PFSK-1 (cell line): ENCODE measurements around the gene CD99.

Source experiments
- FOXP2 ChIP-seq: optimal IDR thresholded peaks from 2 replicates; pipeline ENCODE3; 2011; ENCODE audit warnings: borderline replicate concordance, control low read depth, inconsistent platforms; ENCODE audit not compliant: insufficient read depth; ENCODE audit errors: extremely low read length, extremely low read depth
- POLR2AphosphoS5 ChIP-seq: IDR thresholded peaks from 2 replicates; pipeline ENCODE4 v1.6.1; 2012; ENCODE audit warnings: low read depth, mild to moderate bottlenecking, control low read depth, low read length, moderate library complexity
- SIN3A ChIP-seq: IDR thresholded peaks from 2 replicates; pipeline ENCODE4 v1.6.1; 2012; ENCODE audit warnings: mild to moderate bottlenecking, low read length, moderate library complexity, borderline replicate concordance; ENCODE audit not compliant: insufficient read depth
- TAF1 ChIP-seq: IDR thresholded peaks from 2 replicates; pipeline ENCODE4 v1.6.1; 2012; ENCODE audit warnings: low read length, control low read depth, borderline replicate concordance; ENCODE audit not compliant: insufficient read depth
- TF ChIP-seq, protein P1 (sequence below), 2 experiments: IDR thresholded peaks; 2 replicates each; pipeline versions ENCODE4 v1.6.1 to v1.8.0; 2011 to 2012; ENCODE audit warnings: low read depth in 2 of 2, low read length in 2 of 2, control low read depth in 1 of 2, inconsistent platforms in 1 of 2, mild to moderate bottlenecking in 1 of 2, moderate library complexity in 1 of 2; ENCODE audit not compliant: insufficient read depth in 1 of 2

Gene CD99

DNA sequence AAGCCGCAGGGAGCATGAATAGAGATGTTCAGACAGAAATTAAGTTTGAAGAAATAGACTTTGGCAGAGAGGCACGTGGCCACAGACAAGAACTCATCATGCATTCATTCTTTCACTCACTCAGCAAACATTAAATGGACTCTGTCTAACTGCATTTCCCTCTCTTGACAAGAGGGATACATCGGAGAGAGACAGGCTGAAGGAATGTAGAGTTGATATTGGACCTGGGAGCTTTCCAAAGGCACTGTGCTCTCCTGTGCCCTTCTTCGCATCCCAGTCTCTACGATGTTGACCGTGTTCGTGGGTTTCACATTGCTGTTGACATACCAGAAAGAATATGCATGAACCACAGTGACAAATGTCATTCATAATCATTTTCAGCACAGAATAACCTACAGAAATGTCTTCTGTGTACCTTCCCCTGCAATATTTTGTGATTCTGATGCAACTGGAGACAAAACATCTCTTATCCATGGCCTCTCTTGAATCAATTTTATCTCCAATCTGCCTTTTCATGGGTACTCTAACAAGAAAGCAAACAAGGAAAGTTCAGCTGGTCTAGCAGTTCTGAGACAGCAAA, 34.7 kb upstream of the CD99 start:
- TF ChIP-seq, protein P1, sequence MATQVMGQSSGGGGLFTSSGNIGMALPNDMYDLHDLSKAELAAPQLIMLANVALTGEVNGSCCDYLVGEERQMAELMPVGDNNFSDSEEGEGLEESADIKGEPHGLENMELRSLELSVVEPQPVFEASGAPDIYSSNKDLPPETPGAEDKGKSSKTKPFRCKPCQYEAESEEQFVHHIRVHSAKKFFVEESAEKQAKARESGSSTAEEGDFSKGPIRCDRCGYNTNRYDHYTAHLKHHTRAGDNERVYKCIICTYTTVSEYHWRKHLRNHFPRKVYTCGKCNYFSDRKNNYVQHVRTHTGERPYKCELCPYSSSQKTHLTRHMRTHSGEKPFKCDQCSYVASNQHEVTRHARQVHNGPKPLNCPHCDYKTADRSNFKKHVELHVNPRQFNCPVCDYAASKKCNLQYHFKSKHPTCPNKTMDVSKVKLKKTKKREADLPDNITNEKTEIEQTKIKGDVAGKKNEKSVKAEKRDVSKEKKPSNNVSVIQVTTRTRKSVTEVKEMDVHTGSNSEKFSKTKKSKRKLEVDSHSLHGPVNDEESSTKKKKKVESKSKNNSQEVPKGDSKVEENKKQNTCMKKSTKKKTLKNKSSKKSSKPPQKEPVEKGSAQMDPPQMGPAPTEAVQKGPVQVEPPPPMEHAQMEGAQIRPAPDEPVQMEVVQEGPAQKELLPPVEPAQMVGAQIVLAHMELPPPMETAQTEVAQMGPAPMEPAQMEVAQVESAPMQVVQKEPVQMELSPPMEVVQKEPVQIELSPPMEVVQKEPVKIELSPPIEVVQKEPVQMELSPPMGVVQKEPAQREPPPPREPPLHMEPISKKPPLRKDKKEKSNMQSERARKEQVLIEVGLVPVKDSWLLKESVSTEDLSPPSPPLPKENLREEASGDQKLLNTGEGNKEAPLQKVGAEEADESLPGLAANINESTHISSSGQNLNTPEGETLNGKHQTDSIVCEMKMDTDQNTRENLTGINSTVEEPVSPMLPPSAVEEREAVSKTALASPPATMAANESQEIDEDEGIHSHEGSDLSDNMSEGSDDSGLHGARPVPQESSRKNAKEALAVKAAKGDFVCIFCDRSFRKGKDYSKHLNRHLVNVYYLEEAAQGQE (IDR thresholded peaks at IDR 0.05; ENCODE audit: insufficient read depth in 1 of 2, low read depth in 2 of 2, low read length in 2 of 2) = no peak
- TF ChIP-seq SIN3A = no peak
- no peak for TF ChIP-seq POLR2AphosphoS5
- no peak for TF ChIP-seq FOXP2
- no peak for TF ChIP-seq TAF1

GRCh38 chrX:2657532-2658113, 33.5 kb upstream of the CD99 start:
- TF ChIP-seq, protein P1 (IDR thresholded peaks at IDR 0.05; ENCODE audit: insufficient read depth in 1 of 2, low read depth in 2 of 2, low read length in 2 of 2) = no peak
- no peak for TF ChIP-seq FOXP2
- no peak for TF ChIP-seq POLR2AphosphoS5
- no peak for TF ChIP-seq TAF1
- no peak for TF ChIP-seq SIN3A

DNA sequence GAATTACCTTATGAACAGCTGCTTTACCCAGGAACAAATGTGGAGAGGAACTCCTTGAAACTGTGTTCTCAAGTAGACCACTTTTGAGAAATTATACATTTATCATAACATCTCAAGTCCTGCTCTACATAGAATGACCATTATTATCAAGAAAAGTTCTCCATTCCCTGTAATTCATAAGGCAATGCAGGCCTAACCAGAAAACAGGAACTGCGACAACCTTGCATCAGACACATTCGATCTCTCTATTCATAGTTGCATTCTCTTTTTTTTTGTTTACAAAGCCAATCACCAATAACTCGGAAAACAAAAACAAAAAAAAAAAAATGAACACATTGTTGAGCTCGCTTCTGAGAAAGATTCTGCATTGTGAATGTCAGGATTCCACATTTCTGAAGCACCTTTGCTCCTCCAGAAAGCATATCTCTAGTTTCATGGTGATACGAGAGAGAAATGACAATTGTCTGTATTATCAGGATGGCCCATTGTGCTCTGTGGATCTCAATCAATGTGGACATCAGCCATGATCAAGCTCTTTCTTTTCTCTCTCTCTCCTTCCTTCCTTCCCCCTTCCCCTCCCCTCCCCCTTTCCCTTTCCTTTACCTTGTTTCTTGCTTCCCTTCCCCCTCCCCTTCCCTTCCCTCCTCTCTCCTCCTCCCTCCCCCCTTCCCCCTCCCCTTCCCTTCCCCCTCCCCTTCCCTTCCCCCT, 32.4 kb upstream of the CD99 start:
- no peak for TF ChIP-seq TAF1
- TF ChIP-seq, protein P1 (IDR thresholded peaks at IDR 0.05; ENCODE audit: insufficient read depth in 1 of 2, low read depth in 2 of 2, low read length in 2 of 2) = no peak
- no peak for TF ChIP-seq FOXP2

- TF ChIP-seq, protein P1 (IDR thresholded peaks at IDR 0.05; ENCODE audit: insufficient read depth in 1 of 2, low read depth in 2 of 2, low read length in 2 of 2) = no peak
- TF ChIP-seq SIN3A (no peak), FOXP2 (no peak), TAF1 (no peak), POLR2AphosphoS5 (no peak)
Observed at GRCh38 chrX:2662586-2662985, 28.5 kb upstream of the CD99 start.
